Mammary epithelial cell (primary cell): Measurements from ENCODE around the gene CCDC117.

Experiments used
- CTCF ChIP-seq, 2 donors: IDR thresholded peaks in 1 of 2; conservative IDR thresholded peaks in 1 of 2; 2 replicates each; pipeline ENCODE4 v1.5.1; 2011 to 2012; ENCODE audit warnings: inconsistent platforms in 2 of 2, low read length in 2 of 2, mild to moderate bottlenecking in 2 of 2, control low read depth in 1 of 2, low read depth in 1 of 2; ENCODE audit not compliant: insufficient read depth in 1 of 2; ENCODE audit errors: extremely low read depth in 1 of 2
- EZH2 ChIP-seq: IDR thresholded peaks from 2 replicates; pipeline ENCODE4 v1.6.1; 2012; ENCODE audit warnings: low read length, inconsistent platforms, borderline replicate concordance

DNA sequence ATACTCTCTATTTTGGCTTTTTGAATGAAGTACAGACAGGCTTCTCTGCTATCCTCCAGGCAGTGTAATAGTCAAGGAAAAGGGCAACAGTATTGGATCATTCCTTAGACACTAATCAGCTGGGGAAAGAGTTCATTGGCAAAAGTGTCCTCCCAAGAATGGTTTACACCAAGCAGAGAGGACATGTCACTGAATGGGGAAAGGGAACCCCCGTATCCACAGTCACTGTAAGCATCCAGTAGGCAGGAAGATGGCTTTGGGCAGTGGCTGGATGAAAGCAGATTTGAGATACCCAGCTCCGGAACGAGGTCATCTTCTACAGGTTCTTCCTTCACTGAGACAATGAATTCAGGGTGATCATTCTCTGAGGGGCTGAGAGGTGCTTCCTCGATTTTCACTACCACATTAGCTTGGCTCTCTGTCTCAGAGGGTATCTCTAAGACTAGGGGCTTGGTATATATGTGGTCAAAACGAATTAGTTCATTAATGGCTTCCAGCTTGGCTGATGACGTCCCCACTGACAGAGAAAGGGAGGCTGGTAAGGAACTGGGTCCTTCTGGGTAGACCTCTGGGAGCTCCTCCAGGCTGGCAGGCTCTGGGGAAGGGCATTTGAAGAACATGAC, 22.7 kb downstream of the CCDC117 start:
- TF ChIP-seq CTCF (conservative IDR thresholded peaks at IDR 0.05 in 1 of 2, IDR thresholded peaks at IDR 0.05 in 1 of 2; ENCODE audit: extremely low read depth in 1 of 2, insufficient read depth in 1 of 2, low read depth in 1 of 2, low read length in 2 of 2), result no peak
- TF ChIP-seq EZH2, result no peak
